HG02610 (cell line): ENCODE results near the gene NVL.
"Not testable (repeated sequence)": the region's sequence is repeated elsewhere in the genome, so short reads cannot be mapped to it uniquely, and the experiment has no call there.

Experiments
- ATAC-seq: cut with Tn5 transposase; IDR thresholded peaks from one replicate; pipeline ENCODE4 v1.9.1; 2021; ENCODE audit warnings: mild to moderate bottlenecking, moderate library complexity; ENCODE audit not compliant: unreplicated experiment

Gene NVL

DNA sequence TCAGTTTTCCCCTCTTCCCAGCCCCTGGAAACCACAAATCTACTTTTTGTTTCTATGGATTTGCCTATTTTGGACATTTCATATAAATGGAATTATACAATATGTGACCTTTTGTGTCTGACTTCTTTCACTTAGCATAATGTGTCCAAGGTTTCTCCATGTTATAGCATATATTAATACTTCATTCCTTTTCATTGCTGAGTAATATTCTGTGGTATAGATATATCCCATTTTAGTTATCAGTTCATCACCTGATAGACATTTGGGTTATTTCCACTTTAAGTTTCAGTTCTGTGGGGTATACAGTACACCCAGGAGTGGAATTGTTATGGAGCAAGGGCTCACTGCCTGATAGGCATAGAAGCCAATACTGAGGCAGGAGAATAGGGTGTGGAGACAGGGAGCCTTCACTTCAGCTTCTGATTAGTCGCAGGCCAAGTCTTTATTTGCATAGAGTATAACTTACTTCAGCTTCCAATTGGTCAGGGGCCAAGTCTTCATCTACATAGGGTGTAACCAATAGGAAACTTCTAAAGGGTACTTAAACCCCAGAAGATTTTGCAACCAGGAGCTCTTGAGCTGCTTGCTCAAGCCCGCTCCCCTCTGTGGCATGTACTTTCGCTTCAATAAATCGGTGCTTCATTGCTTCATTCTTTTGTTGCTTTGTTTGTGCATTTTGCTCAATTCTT is 8.3 kb upstream of the NVL start:
- no peak for ATAC-seq

- ATAC-seq: peak; percentile 30
Observed at GRCh38 chr1:224333939-224334786, 4.2 kb upstream of the NVL start.

GRCh38 chr1:224333309-224333926 is 3.4 kb upstream of the NVL start:
- ATAC-seq: peak; percentile 32

- no peak for ATAC-seq
Observed at GRCh38 chr1:224331824-224332223, 1.9 kb upstream of the NVL start.

- no peak for ATAC-seq
Observed at GRCh38 chr1:224331326-224331725, 1.4 kb upstream of the NVL start.

DNA sequence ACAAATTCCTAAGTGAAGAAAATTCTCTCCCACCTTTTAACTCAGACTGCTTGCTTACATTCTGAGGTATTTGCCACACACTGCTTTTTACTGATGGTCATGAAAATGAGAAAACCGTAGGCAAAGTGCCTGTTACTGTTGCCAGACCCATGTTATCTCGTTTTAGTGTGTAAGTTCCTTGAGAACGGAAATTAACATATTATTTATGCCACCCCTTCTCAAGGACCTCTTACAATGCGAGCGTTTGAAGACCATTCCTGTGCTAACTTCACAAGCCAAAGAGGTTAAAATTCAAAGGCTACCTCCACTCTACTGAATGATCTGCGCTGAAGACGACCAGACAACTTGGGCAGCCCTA is 509 bp downstream of the NVL start:
- ATAC-seq: no peak

- no peak for ATAC-seq
Observed at GRCh38 chr1:224328644-224329043, 1.3 kb downstream of the NVL start.

- ATAC-seq: no peak
Observed at GRCh38 chr1:224325959-224326358, 4.0 kb downstream of the NVL start.

- no peak for ATAC-seq
Observed at GRCh38 chr1:224321706-224322105, 8.3 kb downstream of the NVL start.

- ATAC-seq: no peak
Observed at GRCh38 chr1:224317383-224318045, 12.5 kb downstream of the NVL start.

- ATAC-seq: no peak
Observed at GRCh38 chr1:224312025-224312424, 17.9 kb downstream of the NVL start.

- not testable (repeated sequence) for ATAC-seq
Observed at GRCh38 chr1:224311503-224311902, 18.5 kb downstream of the NVL start.

GRCh38 chr1:224308064-224308463 is 21.9 kb downstream of the NVL start:
- no peak for ATAC-seq

GRCh38 chr1:224304767-224305166 is 25.2 kb downstream of the NVL start:
- no peak for ATAC-seq

GRCh38 chr1:224302947-224303346 is 27.0 kb downstream of the NVL start:
- ATAC-seq: no peak

DNA sequence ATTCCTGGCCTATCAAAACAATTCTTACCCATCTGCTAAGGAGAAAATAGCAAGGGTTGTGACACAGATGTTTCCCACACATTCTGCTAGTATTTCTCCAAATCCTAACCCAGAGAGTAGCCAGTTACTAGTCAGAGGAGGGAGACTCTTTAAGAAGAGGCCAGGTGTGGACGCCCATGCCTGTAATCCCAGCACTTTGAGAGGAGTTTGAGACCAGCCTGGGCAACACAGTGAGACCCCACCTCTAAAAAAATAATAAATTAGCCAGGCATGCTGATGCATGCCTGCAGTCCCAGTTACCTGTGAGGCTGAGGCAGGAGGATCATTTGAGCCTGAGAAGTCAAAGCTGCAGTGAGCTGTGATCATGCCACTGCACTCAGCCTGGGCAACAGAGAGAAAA is 28.6 kb downstream of the NVL start:
- no peak for ATAC-seq

- no peak for ATAC-seq
Observed at GRCh38 chr1:224300346-224300745, 29.6 kb downstream of the NVL start.

GRCh38 chr1:224298346-224299330 is 31.3 kb downstream of the NVL start:
- ATAC-seq: no peak

DNA sequence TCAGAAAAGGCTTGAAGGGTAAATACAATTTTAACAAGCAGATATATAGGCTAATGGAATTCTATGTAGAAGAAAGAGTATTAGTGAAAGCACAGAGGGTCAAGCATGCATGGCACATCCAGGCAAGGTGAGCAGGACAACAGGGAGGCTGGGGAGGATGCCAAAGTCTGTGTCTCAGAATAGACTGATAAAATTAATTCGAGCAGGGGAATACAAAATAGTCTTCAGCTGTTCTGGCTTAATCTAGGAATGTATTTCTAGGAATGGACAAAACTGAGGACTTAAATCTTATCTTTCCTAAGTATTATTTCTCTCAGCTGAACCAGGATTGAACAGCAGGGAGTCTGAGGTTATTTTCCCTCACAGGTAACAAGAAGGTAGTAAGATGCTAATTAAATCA is 35.2 kb downstream of the NVL start:
- no peak for ATAC-seq

GRCh38 chr1:224292419-224292818 is 37.6 kb downstream of the NVL start:
- no peak for ATAC-seq
